Measurements from ENCODE around the gene CHL1.

The CHL1 gene

GRCh38 chr3:217099-217813 is 20.7 kb downstream of the CHL1 start:
- no peak for DNase-seq (ENCODE audit: low read depth)

- DNase-seq (ENCODE audit: low read depth) = no peak
Measured at GRCh38 chr3:217948-218347, 21.4 kb downstream of the CHL1 start.

DNA sequence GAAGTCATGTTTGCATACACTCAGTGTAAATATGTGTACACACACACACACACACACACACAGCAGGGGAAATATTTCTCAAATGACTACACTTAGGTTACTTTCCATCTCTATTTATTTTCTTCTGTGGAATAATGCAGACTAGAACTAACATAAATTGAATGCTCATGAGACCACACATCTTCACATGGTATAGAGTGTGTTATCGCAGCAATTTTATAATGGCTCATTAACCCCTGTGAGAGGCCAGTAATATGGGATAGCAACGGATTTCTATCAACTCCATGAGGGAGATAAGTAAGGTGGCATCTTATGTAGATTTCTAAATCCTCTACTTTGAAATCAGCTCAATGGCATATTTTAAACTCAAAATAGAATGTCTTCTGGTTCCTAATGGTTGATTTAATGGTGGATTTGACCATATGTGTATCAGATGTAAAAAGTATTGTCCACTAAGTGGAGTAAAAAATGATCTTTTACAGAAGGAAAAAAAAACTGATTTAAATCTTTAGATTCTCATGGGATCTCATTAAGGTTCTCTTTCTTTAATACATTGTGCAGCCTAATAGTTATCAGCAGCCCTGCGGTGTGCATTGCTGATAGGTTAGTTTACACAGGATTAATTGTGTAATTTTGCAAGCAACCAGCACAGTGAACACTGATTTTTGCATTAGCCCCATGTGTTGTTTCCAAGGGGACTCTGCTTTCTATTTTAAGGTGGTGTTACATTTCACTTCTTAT is 32.0 kb downstream of the CHL1 start:
- no peak for DNase-seq (ENCODE audit: low read depth)

- DNase-seq (ENCODE audit: low read depth) = no peak
Measured at GRCh38 chr3:229183-229661, 32.7 kb downstream of the CHL1 start.

DNA sequence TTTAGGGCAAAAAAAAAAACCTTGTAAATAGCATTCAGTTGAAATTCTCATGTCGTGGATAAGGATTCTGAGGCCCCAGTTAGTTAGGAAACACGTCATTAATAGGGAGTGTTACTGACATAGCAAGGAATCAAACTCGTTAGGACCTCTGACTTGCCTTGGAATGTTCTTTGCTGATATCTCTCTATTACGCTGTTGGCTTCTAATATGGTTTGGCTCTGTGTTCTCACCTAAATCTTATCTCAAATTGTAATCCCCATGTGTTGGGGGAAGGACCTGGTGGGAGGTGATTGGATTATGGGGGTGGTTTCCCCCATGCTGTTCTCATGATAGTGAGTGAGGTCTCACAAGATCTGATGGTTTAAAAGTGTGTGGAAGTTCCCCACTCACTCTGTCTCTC is 40.3 kb downstream of the CHL1 start:
- DNase-seq (ENCODE audit: low read depth) = no peak

- DNase-seq (ENCODE audit: low read depth) = no peak
Measured at GRCh38 chr3:242602-243355, 46.2 kb downstream of the CHL1 start.

- DNase-seq (ENCODE audit: low read depth) = no peak
Measured at GRCh38 chr3:243356-243725, 46.8 kb downstream of the CHL1 start.

DNA sequence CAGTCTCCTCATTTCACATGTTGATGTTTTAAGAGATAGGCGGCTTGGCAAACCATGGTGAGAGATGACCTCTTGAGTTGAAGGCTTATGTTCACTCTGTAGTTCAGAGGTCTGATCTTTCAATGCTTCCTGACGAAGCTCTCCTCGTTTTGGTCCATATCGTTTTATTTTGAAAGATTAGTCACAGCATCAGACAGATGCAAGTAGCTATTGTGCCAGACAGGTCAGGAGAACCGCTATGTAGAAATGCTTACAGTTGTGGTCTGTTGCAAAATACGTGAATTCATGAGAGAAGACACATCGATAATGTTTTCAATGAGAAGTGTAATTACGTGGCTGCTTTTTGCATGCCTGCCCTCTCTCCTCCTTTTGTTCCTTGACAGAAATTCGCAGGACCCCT is 47.5 kb downstream of the CHL1 start:
- no peak for DNase-seq (ENCODE audit: low read depth)

GRCh38 chr3:247916-248315 is 51.4 kb downstream of the CHL1 start:
- no peak for DNase-seq (ENCODE audit: low read depth)

DNA sequence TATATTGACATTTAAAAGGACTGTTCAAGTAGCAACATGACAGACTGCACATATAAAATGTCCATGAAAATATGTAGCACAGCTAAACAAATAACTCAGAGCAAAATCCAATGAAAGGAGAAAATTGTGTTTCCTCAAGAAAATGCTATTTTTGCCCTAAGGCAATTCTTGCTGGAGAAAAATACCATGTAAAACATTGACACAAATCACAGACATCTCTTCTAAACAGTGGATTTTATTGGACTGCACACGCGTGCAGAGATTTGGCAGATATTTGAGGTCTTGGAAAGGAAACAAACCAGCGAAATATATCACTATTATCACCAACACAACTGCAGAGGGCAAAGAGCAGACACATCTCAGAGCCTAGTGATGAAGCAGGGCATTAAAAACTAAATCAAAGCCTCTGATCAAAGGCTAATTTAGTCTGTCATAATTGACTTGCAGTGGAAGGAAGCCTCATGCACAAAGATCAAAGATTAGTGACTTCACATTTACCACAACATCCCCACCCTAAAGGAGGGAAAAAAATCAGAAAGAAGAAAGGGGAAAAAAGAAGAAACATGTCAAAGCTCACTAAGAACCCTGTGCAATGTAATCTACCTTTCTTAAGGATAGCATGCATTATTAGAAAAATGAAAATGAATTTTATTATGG is 52.4 kb downstream of the CHL1 start:
- DNase-seq (ENCODE audit: low read depth) = no peak

GRCh38 chr3:249587-250262 is 53.2 kb downstream of the CHL1 start:
- no peak for DNase-seq (ENCODE audit: low read depth)

DNA sequence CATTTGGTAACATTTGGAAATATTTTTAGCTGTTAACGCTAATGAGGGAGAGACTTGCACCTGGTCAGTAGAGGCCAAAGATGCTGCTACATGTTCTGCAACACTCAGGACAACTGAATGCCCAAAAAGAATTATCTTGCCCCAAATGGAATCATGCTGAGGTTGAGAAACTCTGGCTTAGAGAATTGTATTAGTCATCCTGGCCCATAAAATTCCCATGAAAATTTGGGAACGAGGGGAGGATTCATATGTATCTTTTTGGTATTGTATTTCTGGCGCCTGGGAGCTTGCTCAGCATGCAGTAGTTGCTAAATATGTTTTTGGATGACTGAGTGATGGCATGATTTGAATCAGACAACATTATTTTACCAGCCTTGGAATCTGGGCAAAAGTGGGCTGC is 59.9 kb downstream of the CHL1 start:
- DNase-seq (ENCODE audit: low read depth) = no peak

- DNase-seq (ENCODE audit: low read depth) = no peak
Measured at GRCh38 chr3:257826-258225, 61.3 kb downstream of the CHL1 start.

DNA sequence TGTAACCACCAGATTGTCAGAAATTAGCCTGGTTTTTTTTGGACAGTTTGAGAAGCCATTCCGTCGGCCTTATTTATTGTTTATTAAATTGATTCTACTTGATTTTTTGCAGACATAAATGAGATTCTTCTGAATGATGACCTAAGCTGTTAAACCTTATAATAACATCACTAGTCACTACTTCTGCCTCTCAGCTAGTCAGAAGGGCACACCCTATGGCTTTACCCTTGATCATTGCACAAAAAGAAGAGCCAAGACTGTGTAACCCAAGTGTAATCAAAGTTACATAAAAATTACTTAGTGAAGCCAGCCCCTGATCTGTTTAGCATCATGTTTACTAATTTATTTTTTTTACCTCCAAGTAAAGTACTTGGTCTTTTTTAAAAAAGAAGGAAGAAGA is 64.3 kb downstream of the CHL1 start:
- DNase-seq (ENCODE audit: low read depth) = no peak

DNA sequence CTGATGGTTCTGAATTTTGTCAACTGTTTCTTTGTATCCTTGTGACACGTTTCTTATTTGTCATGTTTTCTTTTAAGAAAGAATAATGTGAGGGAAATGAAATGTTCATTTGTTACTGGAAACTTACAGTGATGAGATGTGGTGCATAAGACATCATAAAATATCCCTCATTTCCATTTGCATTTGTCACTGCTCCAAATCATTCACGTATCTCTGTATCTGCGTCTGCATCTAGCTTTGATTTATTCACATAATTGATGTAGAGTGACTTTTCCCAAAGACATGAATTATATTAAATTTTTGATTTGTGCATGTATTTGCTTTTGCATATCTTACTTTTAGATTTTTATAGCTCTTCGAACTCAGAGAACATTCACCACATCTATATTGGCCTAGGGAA is 66.8 kb downstream of the CHL1 start:
- DNase-seq (ENCODE audit: low read depth) = no peak

GRCh38 chr3:264394-265156 is 68.0 kb downstream of the CHL1 start:
- no peak for DNase-seq (ENCODE audit: low read depth)

- DNase-seq (ENCODE audit: low read depth) = no peak
Measured at GRCh38 chr3:267101-267500, 70.5 kb downstream of the CHL1 start.

- no peak for DNase-seq (ENCODE audit: low read depth)
Measured at GRCh38 chr3:270688-271087, 74.1 kb downstream of the CHL1 start.

DNA sequence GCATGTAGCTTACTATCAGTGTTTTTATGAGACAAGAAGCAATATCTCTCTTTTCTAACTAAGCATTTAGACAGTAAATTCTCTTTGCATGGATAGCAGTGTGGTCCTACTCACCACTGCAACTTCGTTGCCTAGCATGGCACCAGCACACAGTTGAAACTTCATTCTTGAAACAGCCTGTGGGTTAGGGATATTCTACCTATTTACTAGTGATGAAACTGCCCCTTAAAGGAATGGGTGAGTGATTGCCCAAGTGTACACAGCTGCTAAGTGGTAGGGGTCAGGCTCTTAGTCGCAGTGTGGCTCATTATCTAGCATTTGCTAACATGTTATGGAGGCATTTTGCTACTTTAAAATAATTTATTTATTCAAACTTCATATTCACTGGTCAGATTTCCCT is 78.4 kb downstream of the CHL1 start:
- DNase-seq (ENCODE audit: low read depth) = no peak

DNA sequence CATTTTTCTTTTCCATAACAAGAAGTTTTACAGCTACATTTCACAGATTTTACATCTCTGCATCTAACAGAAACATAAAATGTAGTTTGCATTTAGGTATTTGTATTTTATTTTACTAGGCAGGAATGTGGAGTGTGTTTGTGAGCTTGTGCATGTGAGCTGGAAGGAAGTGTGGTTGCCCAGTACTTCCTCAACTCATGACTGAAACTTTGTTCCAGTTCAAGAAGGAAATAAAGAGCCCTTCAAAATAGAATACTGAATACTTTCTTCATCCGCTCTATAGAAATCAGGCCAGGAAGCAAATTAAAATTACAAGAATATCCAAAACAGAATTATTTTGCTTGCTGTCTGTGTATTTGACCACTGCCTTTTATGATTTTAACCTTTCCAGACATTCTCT is 81.3 kb downstream of the CHL1 start:
- no peak for DNase-seq (ENCODE audit: low read depth)

Measured in activated gamma-delta T cell treated with anti-CD3 and anti-CD28 coated beads, Interleukin-2, amount 50 U/mL, for 16 hours (primary cell).